ENCODE data around the gene ADM2. TPM values are rescaled to one million over a fixed set of nuclear protein-coding genes. Genes with fewer than 3 reads are reported as not detected.

ADM2 gene
- total and polyA plus RNA-seq, 2 of the 13 experiments (the other 11 are each of a cell fraction or from before 2014, with no cell fraction given) = 1.2 to 3.0 TPM

DNA sequence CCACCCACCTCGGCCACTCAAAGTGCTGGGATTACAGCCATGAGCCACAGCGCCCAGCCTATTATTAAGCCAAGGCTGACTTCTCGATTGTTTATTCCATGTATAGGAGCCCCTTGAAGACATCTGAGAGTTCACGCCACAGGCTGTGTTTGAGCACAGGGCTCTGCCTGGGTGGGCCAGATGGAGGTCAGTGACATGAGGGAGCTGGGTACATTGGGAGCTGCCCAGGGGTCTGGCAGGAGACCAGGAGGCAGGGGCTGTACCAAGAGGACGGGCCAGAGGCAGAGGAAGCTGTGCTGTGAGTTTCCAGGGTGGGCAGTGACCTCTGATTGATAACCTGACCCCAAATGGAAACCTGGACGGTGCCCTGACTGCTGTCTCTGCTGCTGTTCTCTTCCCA, 20.8 kb downstream of the ADM2 start:
- Histone ChIP-seq H3K27ac (ENCODE audit: extremely low read length, insufficient read depth, low read length) (no peak overlapping the region), H3K36me3 (replicated peaks in 1 of 2; ENCODE audit: control insufficient read depth in 1 of 2, insufficient read depth in 2 of 2, low read length in 2 of 2) (peaks cover 2 to 10% of the 10 kb centered on the region in 2 experiments; a peak in 1 of 5 replicates), H3K4me2 (ENCODE audit: low read depth, low read length) (no peak overlapping the region), H2AFZ (ENCODE audit: low read length) (no peak overlapping the region), H3K4me3 (replicated peaks in 1 of 3; ENCODE audit: insufficient read depth in 1 of 3, low read depth in 2 of 3, low read length in 3 of 3) (no peak overlapping the region), H3K9ac (ENCODE audit: insufficient read depth, low read depth, low read length) (no peak overlapping the region), H4K20me1 (ENCODE audit: insufficient read depth, low read length) (no peaks in the 10 kb centered on the region), H3K27me3 (ENCODE audit: control insufficient read depth in 1 of 2, insufficient read depth in 2 of 2, low read length in 2 of 2) (no peaks in the 10 kb centered on the region; a peak in 1 of 5 replicates), H3K79me2 (ENCODE audit: insufficient read depth, low read length) (peaks cover 8% of the 10 kb centered on the region), H3K9me3 (ENCODE audit: low read length) (no peaks in the 10 kb centered on the region), H3K4me1 (ENCODE audit: insufficient read depth, low read length) (peaks cover 29% of the 10 kb centered on the region)
- no peak for ATAC-seq
- WGBS (ENCODE audit: low lambda C conversion rate) = 99% methylated on average over 5 of the region's 6 CpGs
- CTCF ChIA-PET (ENCODE audit: low intra/inter-chr PET ratio, low total read pairs) = no interaction called here
- BruUV-seq (replicated peaks) = no TSS peak
- intact Hi-C loops (cut with micrococcal nuclease; ENCODE audit: unreplicated experiment) = no loop called here
- no peak for FAIRE-seq
- no peak for DNase-seq (ENCODE audit: low spot score)
- in situ Hi-C loops (cut with HindIII; ENCODE audit: extremely low pct_ligation_motif_present, low pct_unique_long_range_greater_than_20kb) = no loop called here
- POLR2A ChIA-PET = interaction anchor here (1.0 to 1.1 kb wide), 2 partner anchors 16 to 23 kb away, joined by 3 to 4 read pairs; partner anchors contain the start of genes MIOX and SCO2
- TF ChIP-seq ZNF75D (CRISPR knock-in tag; IDR thresholded peaks at IDR 0.05; ENCODE audit: borderline replicate concordance) = no peak
- TF ChIP-seq DPF2 (CRISPR knock-in tag; IDR thresholded peaks at IDR 0.05; ENCODE audit: borderline replicate concordance, low read depth) = no peak
- TF ChIP-seq SMAD3 (CRISPR knock-in tag; IDR thresholded peaks at IDR 0.05) = no peak
- TF ChIP-seq HOMEZ (CRISPR knock-in tag; IDR thresholded peaks at IDR 0.05; ENCODE audit: low read depth) = no peak
- no peak for TF ChIP-seq SMAD1 (CRISPR knock-in tag; IDR thresholded peaks at IDR 0.05; ENCODE audit: borderline replicate concordance, low read depth)
- no peak for TF ChIP-seq AHDC1 (CRISPR knock-in tag; IDR thresholded peaks at IDR 0.05; ENCODE audit: borderline replicate concordance)
- TF ChIP-seq ZBTB40 (IDR thresholded peaks at IDR 0.05) = no peak
- no peak for TF ChIP-seq ZBTB40 (CRISPR knock-in tag; IDR thresholded peaks at IDR 0.05)

Measured in HepG2 (cell line).